PFSK-1 (cell line): ENCODE measurements around the gene MLIP.

Source experiments
- FOXP2 ChIP-seq: optimal IDR thresholded peaks from 2 replicates; pipeline ENCODE3; 2011; ENCODE audit warnings: borderline replicate concordance, control low read depth, inconsistent platforms; ENCODE audit not compliant: insufficient read depth; ENCODE audit errors: extremely low read length, extremely low read depth
- POLR2AphosphoS5 ChIP-seq: IDR thresholded peaks from 2 replicates; pipeline ENCODE4 v1.6.1; 2012; ENCODE audit warnings: low read depth, mild to moderate bottlenecking, control low read depth, low read length, moderate library complexity
- REST ChIP-seq, 2 experiments: IDR thresholded peaks; 2 replicates each; pipeline versions ENCODE4 v1.6.1 to v1.8.0; 2011 to 2012; ENCODE audit warnings: low read depth in 2 of 2, low read length in 2 of 2, control low read depth in 1 of 2, inconsistent platforms in 1 of 2, mild to moderate bottlenecking in 1 of 2, moderate library complexity in 1 of 2; ENCODE audit not compliant: insufficient read depth in 1 of 2
- SIN3A ChIP-seq: IDR thresholded peaks from 2 replicates; pipeline ENCODE4 v1.6.1; 2012; ENCODE audit warnings: mild to moderate bottlenecking, low read length, moderate library complexity, borderline replicate concordance; ENCODE audit not compliant: insufficient read depth
- TAF1 ChIP-seq: IDR thresholded peaks from 2 replicates; pipeline ENCODE4 v1.6.1; 2012; ENCODE audit warnings: low read length, control low read depth, borderline replicate concordance; ENCODE audit not compliant: insufficient read depth

GRCh38 chr6:54222217-54222616 is 111.0 kb downstream of the MLIP start:
- TF ChIP-seq REST (IDR thresholded peaks at IDR 0.05; ENCODE audit: insufficient read depth in 1 of 2, low read depth in 2 of 2, low read length in 2 of 2) (no peak), POLR2AphosphoS5 (no peak), TAF1 (no peak), SIN3A (no peak), FOXP2 (no peak)
